CD4-positive, CD25-positive, alpha-beta regulatory T cell (primary cell): ENCODE data around the gene APOL3. TPM values are rescaled to one million over a fixed set of nuclear protein-coding genes. Genes with fewer than 3 reads are reported as not detected.

ENCODE experiments used
- ATAC-seq, 2 donors: fragments of 150-1000 bp; cut with Tn5 transposase; one replicate each; pipeline ENCODE4 v1.10.0; 2021; ENCODE audit warnings: low read depth in 2 of 2, moderate number of reproducible peaks in 2 of 2, moderate library complexity in 1 of 2
- DNase-seq, 3 donors: peaks; one replicate each; pipeline versions ENCODE4 v3.0.0 to v3.0.0-alpha.2; 2012 to 2022; ENCODE audit warnings: mixed read lengths in 1 of 3
- H3K27ac ChIP-seq: one replicate; pipeline ENCODE4 v1.7.0; 2013; ENCODE audit warnings: mild to moderate bottlenecking, low read length; ENCODE audit not compliant: insufficient read depth, poor library complexity, severe bottlenecking
- H3K27me3 ChIP-seq: one replicate; pipeline ENCODE4 v1.7.0; 2013; ENCODE audit warnings: low read length; ENCODE audit not compliant: control insufficient read depth, insufficient read depth
- H3K36me3 ChIP-seq: one replicate; pipeline ENCODE4 v1.7.0; 2013; ENCODE audit warnings: mild to moderate bottlenecking, low read length, moderate library complexity; ENCODE audit not compliant: control insufficient read depth, insufficient read depth
- H3K4me1 ChIP-seq: 2 replicates; pipeline ENCODE4 v1.7.0; 2013; ENCODE audit warnings: mild to moderate bottlenecking, low read length; ENCODE audit not compliant: insufficient read depth, control insufficient read depth, poor library complexity, severe bottlenecking
- H3K4me3 ChIP-seq: one replicate; pipeline ENCODE4 v1.7.0; 2013; ENCODE audit warnings: low read depth, mild to moderate bottlenecking, low read length, moderate library complexity
- H3K9me3 ChIP-seq, 2 experiments: 1 replicate in 1 of 2; 2 replicates in 1 of 2; pipeline ENCODE4 v1.7.0; 2013; ENCODE audit warnings: low read length in 2 of 2, mild to moderate bottlenecking in 1 of 2, moderate library complexity in 1 of 2; ENCODE audit not compliant: control insufficient read depth in 2 of 2
- H3K27ac Mint-ChIP-seq, 3 donors: one replicate each; pipeline ENCODE4 v1.8.0; 2020 to 2022; ENCODE audit warnings: mild to moderate bottlenecking in 3 of 3, mixed read lengths in 3 of 3, moderate library complexity in 2 of 3
- H3K27me3 Mint-ChIP-seq: one replicate; pipeline ENCODE4 v1.8.0; 2022; ENCODE audit warnings: mild to moderate bottlenecking, mixed read lengths
- H3K36me3 Mint-ChIP-seq: one replicate; pipeline ENCODE4 v1.8.0; 2020; ENCODE audit warnings: mixed read lengths
- H3K4me1 Mint-ChIP-seq, 4 donors: one replicate each; pipeline ENCODE4 v1.8.0; 2020 to 2022; ENCODE audit warnings: mixed read lengths in 4 of 4, mild to moderate bottlenecking in 1 of 4
- H3K4me3 Mint-ChIP-seq, 4 donors: one replicate each; pipeline ENCODE4 v1.8.0; 2020 to 2022; ENCODE audit warnings: mild to moderate bottlenecking in 4 of 4, mixed read lengths in 4 of 4, moderate library complexity in 3 of 4
- H3K9me3 Mint-ChIP-seq, 7 donors: one replicate each; pipeline ENCODE4 v1.8.0; 2020 to 2022; ENCODE audit warnings: mixed read lengths in 7 of 7, mild to moderate bottlenecking in 3 of 7, moderate library complexity in 2 of 7
- polyA plus RNA-seq, 4 donors: library from polyadenylated mRNA; unstranded; fragments of 300-500 nt; fragmentation: Illumina TruSeq; gene quantifications; one replicate each; pipeline ENCODE4 v1.2.3, GENCODE V29; 2021
- total RNA-seq: library from RNA; stranded (reverse); gene quantifications from one replicate; pipeline ENCODE4 v1.2.3, GENCODE V29; 2022

APOL3 gene
- total and polyA plus RNA-seq, 5 donors from 2014 or later, result 62.5 to 177 (median 69.0) TPM

GRCh38 chr22:36198536-36198935 is 38.0 kb upstream of the APOL3 start:
- Mint-ChIP-seq H3K9me3 (no peaks in the 10 kb centered on the region), H3K4me1 (peaks cover 0 to 14% (median 4%) of the 10 kb centered on the region in 4 donors), H3K27ac (no peak overlapping the region), H3K36me3 (no peaks in the 10 kb centered on the region), H3K27me3 (peaks cover 10% of the 10 kb centered on the region), H3K4me3 (no peak overlapping the region)
- no peaks in the 10 kb centered on the region for H3K36me3 ChIP-seq
- no peaks in the 10 kb centered on the region for H3K9me3 ChIP-seq
- no peaks in the 10 kb centered on the region for H3K27me3 ChIP-seq
- no peak overlapping the region for H3K4me3 ChIP-seq
- no peak for ATAC-seq
- H3K4me1 ChIP-seq, result no peaks in the 10 kb centered on the region
- DNase-seq, result no peak
- H3K27ac ChIP-seq, result no peak overlapping the region

GRCh38 chr22:36197514-36198146 is 37.1 kb upstream of the APOL3 start:
- Histone ChIP-seq H3K36me3 (no peaks in the 10 kb centered on the region), H3K4me3 (no peak overlapping the region), H3K4me1 (no peaks in the 10 kb centered on the region), H3K27me3 (no peaks in the 10 kb centered on the region), H3K9me3 (no peaks in the 10 kb centered on the region), H3K27ac (no peak overlapping the region)
- Mint-ChIP-seq H3K9me3 (no peaks in the 10 kb centered on the region), H3K36me3 (no peaks in the 10 kb centered on the region), H3K27me3 (peaks cover 10% of the 10 kb centered on the region), H3K4me3 (no peak overlapping the region), H3K4me1 (peaks cover 0 to 14% (median 4%) of the 10 kb centered on the region in 4 donors), H3K27ac (peak overlapping the region in 2 of 3 donors; percentile 30 to 60)
- DNase-seq, result peak in 1 of 3 donors; percentile 29
- ATAC-seq, result no peak

GRCh38 chr22:36197065-36197440 is 36.5 kb upstream of the APOL3 start:
- H3K36me3 Mint-ChIP-seq, result no peaks in the 10 kb centered on the region
- H3K27me3 ChIP-seq, result no peaks in the 10 kb centered on the region
- no peak overlapping the region for H3K27ac ChIP-seq
- no peaks in the 10 kb centered on the region for H3K4me1 ChIP-seq
- no peaks in the 10 kb centered on the region for H3K9me3 Mint-ChIP-seq
- H3K4me1 Mint-ChIP-seq, result peaks cover 0 to 14% (median 4%) of the 10 kb centered on the region in 4 donors
- no peak overlapping the region for H3K4me3 Mint-ChIP-seq
- H3K36me3 ChIP-seq, result no peaks in the 10 kb centered on the region
- ATAC-seq, result peak in 1 of 2 donors; percentile 14
- peak overlapping the region in 1 of 3 donors; percentile 60 for H3K27ac Mint-ChIP-seq
- no peak overlapping the region for H3K4me3 ChIP-seq
- H3K9me3 ChIP-seq, result no peaks in the 10 kb centered on the region
- H3K27me3 Mint-ChIP-seq, result peaks cover 10% of the 10 kb centered on the region
- DNase-seq, result no peak

- peaks cover 10% of the 10 kb centered on the region for H3K27me3 Mint-ChIP-seq
- no peaks in the 10 kb centered on the region for H3K36me3 ChIP-seq
- no peak overlapping the region for H3K27ac ChIP-seq
- DNase-seq, result no peak
- no peak for ATAC-seq
- H3K27ac Mint-ChIP-seq, result no peak overlapping the region
- no peaks in the 10 kb centered on the region for H3K27me3 ChIP-seq
- no peak overlapping the region for H3K4me3 Mint-ChIP-seq
- no peak overlapping the region for H3K4me3 ChIP-seq
- no peaks in the 10 kb centered on the region for H3K36me3 Mint-ChIP-seq
- H3K9me3 Mint-ChIP-seq, result no peaks in the 10 kb centered on the region
- H3K9me3 ChIP-seq, result no peaks in the 10 kb centered on the region
- no peaks in the 10 kb centered on the region for H3K4me1 ChIP-seq
- peaks cover 0 to 14% (median 4%) of the 10 kb centered on the region in 4 donors for H3K4me1 Mint-ChIP-seq
Observed at GRCh38 chr22:36196254-36197064, 35.9 kb upstream of the APOL3 start.

- no peak overlapping the region for H3K4me3 ChIP-seq
- H3K36me3 Mint-ChIP-seq, result no peaks in the 10 kb centered on the region
- DNase-seq, result peak in 2 of 3 donors; percentile 22 to 61
- no peak overlapping the region for H3K27ac Mint-ChIP-seq
- H3K27me3 ChIP-seq, result no peaks in the 10 kb centered on the region
- H3K9me3 Mint-ChIP-seq, result no peaks in the 10 kb centered on the region
- H3K27ac ChIP-seq, result no peak overlapping the region
- H3K4me3 Mint-ChIP-seq, result no peak overlapping the region
- no peaks in the 10 kb centered on the region for H3K36me3 ChIP-seq
- peaks cover 8% of the 10 kb centered on the region for H3K27me3 Mint-ChIP-seq
- peaks cover 0 to 14% (median 4%) of the 10 kb centered on the region in 4 donors for H3K4me1 Mint-ChIP-seq
- peak; percentile 49 to 57 for ATAC-seq
- no peaks in the 10 kb centered on the region for H3K4me1 ChIP-seq
- no peaks in the 10 kb centered on the region for H3K9me3 ChIP-seq
Observed at GRCh38 chr22:36194971-36195370, 34.4 kb upstream of the APOL3 start.

GRCh38 chr22:36194385-36194784 is 33.8 kb upstream of the APOL3 start:
- Histone ChIP-seq H3K27me3 (no peaks in the 10 kb centered on the region), H3K36me3 (no peaks in the 10 kb centered on the region), H3K9me3 (no peaks in the 10 kb centered on the region), H3K4me1 (no peaks in the 10 kb centered on the region), H3K4me3 (no peak overlapping the region), H3K27ac (no peak overlapping the region)
- peaks cover 0 to 14% (median 4%) of the 10 kb centered on the region in 4 donors for H3K4me1 Mint-ChIP-seq
- peak overlapping the region in 1 of 3 donors; percentile 35 for H3K27ac Mint-ChIP-seq
- no peak overlapping the region for H3K4me3 Mint-ChIP-seq
- DNase-seq (no peak), ATAC-seq (no peak)
- no peaks in the 10 kb centered on the region for H3K9me3 Mint-ChIP-seq
- H3K36me3 Mint-ChIP-seq, result no peaks in the 10 kb centered on the region
- H3K27me3 Mint-ChIP-seq, result peaks cover 12% of the 10 kb centered on the region

- H3K27ac ChIP-seq, result no peak overlapping the region
- ATAC-seq (no peak), DNase-seq (no peak)
- peaks cover 15% of the 10 kb centered on the region for H3K27me3 Mint-ChIP-seq
- H3K27me3 ChIP-seq, result no peaks in the 10 kb centered on the region
- H3K9me3 Mint-ChIP-seq, result no peaks in the 10 kb centered on the region
- no peaks in the 10 kb centered on the region for H3K36me3 ChIP-seq
- no peaks in the 10 kb centered on the region for H3K4me1 ChIP-seq
- peak overlapping the region in 1 of 3 donors; percentile 35 for H3K27ac Mint-ChIP-seq
- H3K36me3 Mint-ChIP-seq, result no peaks in the 10 kb centered on the region
- H3K4me1 Mint-ChIP-seq, result peaks cover 0 to 14% (median 4%) of the 10 kb centered on the region in 4 donors
- no peak overlapping the region for H3K4me3 ChIP-seq
- H3K4me3 Mint-ChIP-seq, result no peak overlapping the region
- H3K9me3 ChIP-seq, result no peaks in the 10 kb centered on the region
Observed at GRCh38 chr22:36193577-36193976, 33.0 kb upstream of the APOL3 start.
